Hematopoietic multipotent progenitor cell treated with erythropoietin and hydrocortisone succinate and interleukin-3 and kit ligand, for 15 days (in vitro differentiated cells): ENCODE results near the gene OR6C76.
"Not testable (repeated sequence)": the region's sequence is repeated elsewhere in the genome, so short reads cannot be mapped to it uniquely, and the experiment has no call there.

ENCODE experiments used
- DNase-seq: peaks from one replicate; pipeline ENCODE4 v3.0.0-alpha.2; 2015; ENCODE audit warnings: low spot score

Gene OR6C76

DNA sequence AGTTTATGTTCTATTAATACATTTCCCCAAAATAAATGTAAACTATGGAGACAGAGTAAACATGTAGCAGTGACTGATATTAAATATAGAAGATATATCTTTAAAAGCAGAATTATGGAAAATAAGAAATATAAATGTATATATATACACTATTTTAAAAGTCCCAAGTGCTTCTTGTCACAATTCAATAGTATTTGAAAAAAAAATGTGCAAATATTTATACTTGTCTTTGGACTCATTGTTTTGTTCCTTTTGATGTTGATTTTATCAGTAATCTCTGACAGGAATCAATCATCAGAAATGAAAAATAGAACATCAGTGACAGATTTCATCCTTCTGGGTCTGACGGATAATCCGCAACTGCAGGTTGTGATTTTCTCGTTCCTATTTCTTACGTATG, at the start of gene OR6C76:
Gene OR6C76 (plus strand): TSS at position 301 of the 400 bp plus-strand sequence. CDS start 0 bp downstream, at position 301.
- DNase-seq: no peak

DNA sequence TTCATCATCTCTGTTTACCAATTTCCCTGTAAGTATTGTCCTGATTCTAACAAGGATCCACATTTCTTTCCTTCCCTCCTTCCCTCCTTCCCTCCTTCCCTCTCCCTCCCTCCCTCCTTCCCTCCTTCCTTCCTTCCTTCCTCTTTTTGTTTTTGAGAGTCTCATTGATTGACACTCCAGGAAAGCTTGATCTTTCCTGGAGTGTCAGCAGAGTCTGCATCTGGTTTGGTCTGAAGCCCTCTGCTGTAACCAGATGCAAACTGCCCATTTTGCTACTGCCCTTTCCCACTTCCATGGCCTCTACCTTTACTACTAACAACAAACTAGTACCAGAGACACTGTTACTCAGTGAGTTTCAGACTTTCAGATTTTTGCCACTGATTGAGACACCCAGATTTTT, 40.2 kb upstream of the OR6C76 start:
- DNase-seq: no peak

DNA sequence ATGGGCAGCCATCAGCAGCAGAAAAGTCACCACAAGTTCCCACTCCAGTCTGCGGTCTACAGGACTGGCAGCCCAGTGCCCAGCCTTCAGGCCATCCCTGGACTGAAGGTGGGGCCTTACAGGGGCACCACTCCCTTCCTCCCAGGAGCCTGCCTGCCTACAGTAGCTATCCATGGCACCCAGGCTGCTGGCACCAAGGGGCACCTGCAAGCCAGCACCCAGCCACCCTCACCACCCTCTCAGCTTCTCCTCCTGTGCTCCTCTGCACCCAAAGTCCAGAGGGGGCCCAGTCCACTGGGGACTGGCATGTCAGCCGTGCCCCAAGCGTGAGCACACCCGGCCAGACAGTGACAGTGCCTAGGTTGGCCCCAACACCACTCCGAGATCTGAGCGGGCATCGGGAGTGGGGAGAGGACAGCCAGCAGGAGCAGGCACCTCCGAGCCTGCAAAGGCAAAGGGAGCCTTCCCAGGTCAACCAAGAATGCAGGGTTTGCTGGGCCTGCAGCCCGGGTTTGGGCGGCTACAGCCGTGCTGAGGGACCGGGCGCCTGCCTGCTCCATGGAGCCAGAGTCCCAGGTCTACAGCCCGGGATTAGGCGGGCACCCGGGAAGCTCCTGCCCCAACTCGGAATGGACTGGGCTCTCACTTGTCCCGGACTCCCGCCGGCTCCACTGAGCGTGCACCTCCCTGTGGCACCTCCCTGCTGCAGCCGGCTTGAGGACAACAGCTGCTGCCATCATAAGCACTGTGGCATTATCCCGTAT, 33.8 kb upstream of the OR6C76 start:
- DNase-seq: no peak

- DNase-seq: no peak
These were observed 29.7 kb upstream of the OR6C76 start for GRCh38 chr12:55396326-55396725.

DNA sequence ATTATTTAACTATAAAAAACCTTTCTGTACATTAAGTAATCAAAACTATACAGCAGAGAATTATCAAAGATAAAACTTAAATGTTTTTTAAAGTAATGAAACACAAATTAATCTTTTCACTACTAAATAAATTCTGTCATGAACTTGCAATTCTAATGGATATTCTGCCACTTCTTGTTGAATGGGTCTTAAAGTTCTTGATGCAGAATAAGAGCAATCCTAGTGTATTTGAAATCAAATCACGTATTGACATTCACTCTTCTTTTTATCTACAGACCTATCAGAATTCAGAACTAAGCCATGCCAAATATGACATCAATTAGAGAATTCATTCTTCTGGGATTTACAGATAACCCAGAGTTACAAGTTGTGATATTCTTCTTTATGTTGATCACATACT, 25.8 kb upstream of the OR6C76 start, which contains the start of gene OR6C65:
Gene OR6C65 (plus strand): TSS at position 301 of the 400 bp plus-strand sequence. CDS start 0 bp downstream, at position 301.
- DNase-seq: no peak

GRCh38 chr12:55407866-55408265, 18.2 kb upstream of the OR6C76 start:
- DNase-seq: no peak

DNA sequence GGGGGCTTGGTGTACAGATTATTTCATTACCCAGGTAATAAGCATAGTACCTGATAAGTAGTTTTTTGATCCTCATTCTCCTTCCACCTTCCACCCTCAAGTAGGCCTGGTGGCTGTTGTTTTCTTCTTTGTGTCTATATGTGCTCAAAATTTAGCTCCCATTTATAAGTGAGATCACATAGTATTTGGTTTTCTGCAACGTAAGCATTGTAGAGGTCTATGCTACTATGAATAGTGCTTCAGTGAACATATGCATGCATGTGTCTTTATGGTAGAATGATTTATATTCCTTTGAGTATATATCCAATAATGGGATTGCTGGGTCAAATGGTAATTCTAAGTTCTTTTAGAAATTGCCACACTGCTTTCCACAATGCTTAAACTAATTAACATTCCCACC, 16.9 kb upstream of the OR6C76 start:
- not testable (repeated sequence) for DNase-seq

DNA sequence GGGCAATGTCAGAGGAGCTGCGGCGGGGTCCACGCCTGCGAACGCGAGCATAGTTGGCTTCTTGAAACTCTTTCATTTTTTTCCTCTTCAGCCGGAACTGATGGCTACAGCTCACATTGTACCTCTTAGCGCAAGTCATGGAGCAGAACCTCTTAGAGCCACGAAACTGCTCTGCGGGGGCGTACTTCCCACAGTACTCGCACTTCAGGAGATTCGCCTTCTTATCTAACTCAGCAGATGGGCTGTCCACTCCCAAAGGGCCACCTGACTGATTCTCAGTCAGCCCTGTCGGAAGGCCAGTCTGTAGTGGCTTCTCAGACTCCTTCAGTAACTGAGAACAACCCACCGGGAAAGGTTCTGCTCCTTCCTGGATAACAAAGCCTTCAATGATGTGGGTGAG, 13.9 kb upstream of the OR6C76 start:
- DNase-seq: not testable (repeated sequence)

GRCh38 chr12:55413498-55414388, 12.3 kb upstream of the OR6C76 start:
- not testable (repeated sequence) for DNase-seq

DNA sequence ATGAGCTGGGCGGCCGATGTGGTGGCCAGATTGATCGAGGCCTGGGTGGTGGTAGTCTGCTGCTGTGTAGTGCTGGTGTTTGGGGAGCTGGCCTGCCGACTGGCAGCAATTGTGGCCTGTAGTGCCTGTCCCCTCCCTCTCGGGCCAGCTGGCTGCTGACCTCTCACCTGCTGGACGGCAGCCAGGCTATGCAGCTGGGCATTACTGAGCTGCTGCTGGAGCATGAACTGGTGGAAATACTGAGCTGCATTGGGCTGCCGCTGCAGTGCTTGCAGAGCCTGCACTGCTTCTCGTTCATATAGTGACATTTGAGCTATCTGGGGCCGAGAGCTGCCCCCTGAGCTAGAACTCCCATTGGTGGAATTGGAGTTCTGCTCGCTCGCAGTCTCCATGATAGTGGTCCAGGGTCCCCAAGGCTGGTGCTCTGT, 11.6 kb upstream of the OR6C76 start:
- not testable (repeated sequence) for DNase-seq

- not testable (repeated sequence) for DNase-seq
These were observed 11.2 kb upstream of the OR6C76 start for GRCh38 chr12:55414889-55415288.

GRCh38 chr12:55416961-55417360, 9.1 kb upstream of the OR6C76 start:
- DNase-seq: no peak

GRCh38 chr12:55420307-55420962, 5.6 kb upstream of the OR6C76 start:
- DNase-seq: no peak

- no peak for DNase-seq
These were observed 2.5 kb downstream of the OR6C76 start for GRCh38 chr12:55428331-55429243.

DNA sequence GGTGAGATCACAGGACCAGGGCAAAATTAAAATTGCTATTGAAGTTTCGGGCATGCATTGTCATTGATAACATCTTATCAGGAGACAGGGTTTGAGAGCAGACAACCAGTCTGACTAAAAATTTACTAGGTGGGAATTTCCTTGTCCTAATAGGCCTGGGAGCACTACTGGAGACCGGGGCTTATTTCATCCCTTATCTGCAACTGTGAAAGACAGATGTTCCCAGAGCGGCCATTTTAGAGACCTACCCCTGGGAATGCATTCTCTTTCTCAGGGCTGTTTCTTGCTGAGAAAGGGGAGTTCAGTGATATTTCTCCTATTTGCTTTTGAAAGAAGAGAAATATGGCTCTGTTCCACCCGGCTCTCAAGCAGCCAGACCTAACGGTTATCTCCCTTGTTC, 15.2 kb downstream of the OR6C76 start:
- not testable (repeated sequence) for DNase-seq

DNA sequence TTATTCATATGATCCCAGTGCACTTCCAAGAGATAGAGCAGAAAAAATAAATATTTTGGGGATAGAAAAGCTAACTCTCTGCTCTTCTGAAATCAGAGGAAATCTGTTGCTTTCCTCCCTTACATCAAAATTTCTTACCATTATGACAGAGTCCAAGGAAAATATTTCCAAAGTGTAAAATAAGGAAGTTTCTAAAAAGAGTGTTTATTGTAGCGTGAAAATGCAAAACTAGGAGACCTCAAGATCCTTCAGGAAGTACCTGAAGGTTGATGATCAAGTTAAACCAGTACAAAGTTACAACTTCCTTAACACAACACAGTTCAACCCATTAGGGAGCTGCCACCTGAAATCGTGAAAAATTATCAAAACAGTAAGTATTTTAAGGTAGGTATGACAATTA, 17.7 kb downstream of the OR6C76 start, which contains the start of gene OR6C2:
Gene OR6C2 (plus strand): TSS at position 301 of the 400 bp plus-strand sequence. CDS start 8,138 bp downstream, outside the sequence.
- no peak for DNase-seq

DNA sequence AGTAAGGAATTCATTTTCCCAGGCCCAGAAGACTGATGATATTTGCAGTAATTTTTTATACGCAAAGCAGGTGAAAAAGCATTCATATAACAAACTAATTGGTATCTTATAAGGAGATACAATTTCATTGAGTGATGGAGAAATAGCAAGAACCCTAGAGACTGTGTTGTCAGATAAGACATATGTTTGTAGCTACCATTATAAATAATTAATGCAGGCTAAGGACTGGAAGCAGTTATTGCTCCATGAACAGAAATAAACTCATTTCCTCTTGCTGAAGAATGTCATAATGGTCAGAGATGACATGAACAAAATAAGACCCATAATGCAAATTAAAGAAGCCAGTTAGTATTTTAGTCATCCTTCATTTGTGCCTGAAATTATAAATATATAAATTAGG, 19.3 kb downstream of the OR6C76 start:
- DNase-seq: no peak

DNA sequence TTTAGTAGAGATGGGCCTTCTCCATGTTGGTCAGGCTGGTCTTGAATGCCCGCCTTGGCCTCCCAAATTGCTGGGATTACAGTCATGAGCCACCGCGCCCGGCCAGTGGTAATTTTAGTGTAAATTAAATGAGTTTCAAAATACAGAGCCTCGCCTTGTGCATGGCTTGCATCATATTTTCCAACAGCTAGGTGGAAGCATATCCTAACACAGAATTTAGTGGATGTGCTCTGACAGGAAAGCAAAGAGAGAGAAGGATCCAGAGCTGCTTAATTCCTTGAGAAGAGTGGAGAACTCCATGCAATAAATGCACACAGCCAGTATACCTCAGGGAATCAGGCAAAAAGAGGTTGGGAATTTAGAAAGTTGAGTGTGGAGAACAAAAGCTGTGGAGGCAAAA, 20.3 kb downstream of the OR6C76 start:
- DNase-seq: no peak

- DNase-seq: no peak
These were observed 22.8 kb downstream of the OR6C76 start for GRCh38 chr12:55448825-55449224.

GRCh38 chr12:55464926-55465325, 38.9 kb downstream of the OR6C76 start:
- DNase-seq: not testable (repeated sequence)

DNA sequence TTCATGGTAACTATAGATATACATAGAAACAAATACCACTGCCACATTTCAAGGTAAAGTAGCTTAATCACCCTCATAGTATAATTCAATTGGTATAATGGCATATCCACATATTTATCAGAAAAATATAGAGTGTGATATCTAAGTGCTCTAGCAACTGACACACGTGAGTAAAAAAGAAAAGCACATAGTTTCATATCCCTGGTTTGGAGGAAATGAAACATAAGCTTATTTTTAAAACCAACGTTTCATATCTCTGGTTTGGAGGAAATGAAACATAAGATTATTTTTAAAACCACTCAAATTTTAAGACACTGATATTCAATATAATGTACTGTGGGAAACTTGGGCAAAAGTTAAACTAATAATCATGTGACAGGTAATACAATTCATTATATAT, 41.8 kb downstream of the OR6C76 start:
- DNase-seq: no peak
